Hematopoietic multipotent progenitor cell treated with erythropoietin and hydrocortisone succinate and interleukin-3 and kit ligand, for 8 days (in vitro differentiated cells): ENCODE results near the gene AMMECR1.

Experiments
- DNase-seq: peaks from one replicate; pipeline ENCODE4 v3.0.0-alpha.2; 2015

Gene AMMECR1

GRCh38 chrX:110204986-110205385 is 112.9 kb downstream of the AMMECR1 start:
- DNase-seq = no peak

GRCh38 chrX:110201799-110202198 is 116.1 kb downstream of the AMMECR1 start:
- DNase-seq = no peak

GRCh38 chrX:110194977-110195376 is 122.9 kb downstream of the AMMECR1 start:
- DNase-seq = no peak

GRCh38 chrX:110192516-110192915 is 125.4 kb downstream of the AMMECR1 start:
- no peak for DNase-seq

- peak; percentile 25 for DNase-seq
These were observed 129.0 kb downstream of the AMMECR1 start for GRCh38 chrX:110188701-110189558.

- DNase-seq = no peak
These were observed 134.6 kb downstream of the AMMECR1 start for GRCh38 chrX:110183314-110183713.

GRCh38 chrX:110182865-110183264 is 135.0 kb downstream of the AMMECR1 start:
- peak; percentile 23 for DNase-seq

GRCh38 chrX:110182362-110182761 is 135.5 kb downstream of the AMMECR1 start:
- DNase-seq = no peak

- DNase-seq = no peak
These were observed 136.3 kb downstream of the AMMECR1 start for GRCh38 chrX:110181459-110182137.

- DNase-seq = no peak
These were observed 137.0 kb downstream of the AMMECR1 start for GRCh38 chrX:110180928-110181310.

GRCh38 chrX:110180176-110180927 is 137.5 kb downstream of the AMMECR1 start:
- DNase-seq = no peak

GRCh38 chrX:110178179-110178865 is 139.6 kb downstream of the AMMECR1 start:
- DNase-seq = peak; percentile 97

- peak; percentile 64 for DNase-seq
These were observed 142.2 kb downstream of the AMMECR1 start for GRCh38 chrX:110175696-110176095.

GRCh38 chrX:110175146-110175545 is 142.7 kb downstream of the AMMECR1 start:
- DNase-seq = no peak

GRCh38 chrX:110173192-110174175 is 144.4 kb downstream of the AMMECR1 start:
- no peak for DNase-seq

- no peak for DNase-seq
These were observed 145.7 kb downstream of the AMMECR1 start for GRCh38 chrX:110172215-110172614.

- DNase-seq = no peak
These were observed 146.4 kb downstream of the AMMECR1 start for GRCh38 chrX:110171442-110171841.

- DNase-seq = no peak
These were observed 147.9 kb downstream of the AMMECR1 start for GRCh38 chrX:110170029-110170428.

GRCh38 chrX:110168585-110168984 is 149.3 kb downstream of the AMMECR1 start:
- no peak for DNase-seq

GRCh38 chrX:110167952-110168451 is 149.9 kb downstream of the AMMECR1 start:
- DNase-seq = peak; percentile 79

- no peak for DNase-seq
These were observed 154.4 kb downstream of the AMMECR1 start for GRCh38 chrX:110163488-110163887.
